HUDEP-2 (cell line): ENCODE data around the gene CSF2RB.

ENCODE experiments used
- DNase-seq, 76 experiments: peaks; one replicate each; lab custom pipeline; 2025; ENCODE audit not compliant: unreplicated experiment in 76 of 76; lab: John Stamatoyannopoulos, UW

CSF2RB gene

DNA sequence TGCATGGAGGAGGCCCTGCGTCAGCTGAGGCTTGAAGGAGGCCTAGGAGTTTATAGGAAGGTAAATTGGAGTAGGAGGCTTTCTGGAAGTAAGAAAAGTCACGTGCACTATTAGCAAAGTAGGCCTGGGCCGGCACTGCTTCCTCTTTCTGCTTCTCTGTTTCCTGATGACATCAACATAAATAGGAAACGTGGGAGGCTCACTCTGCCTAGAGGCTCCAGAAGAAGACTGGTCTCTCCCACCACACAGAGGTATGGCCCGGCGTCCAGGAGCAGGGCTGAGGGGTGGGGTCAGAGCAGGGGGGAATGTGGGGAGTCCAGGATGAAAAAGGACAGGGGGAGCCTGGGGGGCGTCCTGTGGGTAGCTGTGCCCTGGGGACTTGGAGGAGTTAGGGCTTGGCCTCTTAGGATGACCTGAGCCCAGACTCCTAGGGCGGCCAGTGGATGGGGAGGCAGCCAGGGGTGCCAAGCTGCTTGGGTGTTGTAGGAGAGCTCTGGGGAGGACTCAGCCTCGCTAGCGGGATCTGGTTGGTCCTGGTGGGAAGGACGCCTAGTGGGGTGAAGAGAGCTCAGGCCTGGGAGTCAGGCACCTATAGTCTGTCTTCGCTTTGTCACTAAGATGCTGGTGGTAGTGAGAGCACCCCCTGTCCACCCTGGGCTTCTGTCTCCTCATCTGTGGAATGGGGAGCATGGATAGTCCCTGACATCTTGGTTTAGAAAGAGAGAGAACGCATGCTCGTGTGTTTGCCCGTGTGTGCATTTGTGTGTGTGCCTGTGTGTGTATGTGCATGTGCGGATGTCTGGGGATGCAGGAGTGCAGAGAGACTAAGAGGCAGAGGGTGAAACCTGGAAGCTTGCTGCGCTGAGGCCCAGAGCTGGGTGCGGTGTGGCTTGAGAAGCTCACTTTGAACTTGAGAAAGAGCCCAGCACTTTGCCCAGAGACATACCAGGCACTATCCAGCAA is at the start of gene CSF2RB:
Gene CSF2RB (plus strand): TSS at position 202 of the 963 bp plus-strand sequence. CDS start 8,580 bp downstream, outside the sequence.
- DNase-seq: peak in 63 of 76 experiments; percentile 9 to 75 (median 45)

DNA sequence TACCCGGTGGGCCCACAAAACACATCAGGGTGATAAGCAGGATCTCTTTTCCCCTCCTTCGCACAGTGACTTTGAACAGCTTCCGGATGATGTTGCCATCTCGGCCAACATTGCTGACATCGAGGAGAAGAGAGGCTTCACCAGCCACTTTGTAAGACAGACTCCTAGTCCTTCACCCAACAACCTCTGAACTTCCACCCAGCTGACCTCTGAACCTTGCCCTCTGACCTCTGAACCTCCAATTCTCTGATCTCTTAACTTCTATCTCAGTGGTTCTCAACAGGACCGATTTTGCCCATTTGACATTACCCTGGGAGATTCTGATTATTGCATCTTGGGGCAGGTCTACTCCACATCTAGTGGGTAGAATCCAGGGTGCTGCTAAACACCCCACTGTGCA is 49.4 kb upstream of the CSF2RB start:
- DNase-seq: no peak

DNA sequence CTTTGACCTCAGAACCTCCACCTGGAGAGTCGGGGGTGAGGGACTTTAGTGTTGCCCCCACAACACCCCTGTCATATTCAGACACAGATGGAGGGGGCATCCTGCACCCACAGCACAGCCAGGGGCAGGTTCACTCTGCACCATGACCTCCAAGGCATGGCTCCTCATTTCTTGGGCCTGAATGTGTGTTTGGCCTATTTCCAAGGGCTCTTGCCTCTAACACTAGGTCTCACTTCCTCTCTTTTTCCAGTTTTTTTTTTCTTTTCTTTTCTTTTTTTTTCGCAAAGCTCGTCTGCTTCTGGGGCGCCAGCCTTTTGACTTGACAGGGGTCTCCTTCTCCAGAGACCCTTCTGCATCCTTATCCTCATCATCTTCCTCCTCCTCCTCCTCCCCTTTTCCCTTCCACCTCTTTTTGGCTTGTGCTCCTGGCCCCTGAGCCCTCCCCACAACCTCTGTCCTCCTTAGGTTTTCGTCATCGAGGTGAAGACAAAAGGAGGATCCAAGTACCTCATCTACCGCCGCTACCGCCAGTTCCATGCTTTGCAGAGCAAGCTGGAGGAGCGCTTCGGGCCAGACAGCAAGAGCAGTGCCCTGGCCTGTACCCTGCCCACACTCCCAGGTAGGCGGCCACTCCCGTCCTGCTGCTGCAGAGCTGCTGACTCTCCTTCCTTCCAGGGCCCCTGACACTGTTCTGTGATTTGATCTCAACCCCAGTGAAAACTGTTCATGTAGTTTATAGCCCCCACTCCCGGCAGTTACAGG is 48.8 kb upstream of the CSF2RB start:
- DNase-seq: no peak

DNA sequence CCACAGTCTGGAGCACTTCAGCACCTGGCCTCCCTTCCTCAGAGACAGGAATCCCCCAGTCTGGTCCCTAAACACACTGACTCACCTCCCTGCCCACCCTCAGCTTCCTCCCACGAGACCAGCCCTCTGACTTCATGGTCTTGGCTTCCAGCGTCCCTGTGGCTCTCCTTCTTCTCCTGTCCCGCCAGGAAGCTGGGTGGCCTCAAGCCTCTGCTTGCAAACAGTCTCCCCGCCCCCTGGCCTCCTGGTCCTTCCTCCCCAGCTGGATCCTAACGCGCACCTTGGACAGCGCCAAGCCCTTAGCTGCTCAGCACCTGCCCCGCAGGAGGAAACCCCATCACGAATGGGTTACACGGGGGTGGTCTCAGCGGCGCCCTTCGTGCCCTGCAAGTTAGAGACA is 48.1 kb upstream of the CSF2RB start:
- DNase-seq: no peak

DNA sequence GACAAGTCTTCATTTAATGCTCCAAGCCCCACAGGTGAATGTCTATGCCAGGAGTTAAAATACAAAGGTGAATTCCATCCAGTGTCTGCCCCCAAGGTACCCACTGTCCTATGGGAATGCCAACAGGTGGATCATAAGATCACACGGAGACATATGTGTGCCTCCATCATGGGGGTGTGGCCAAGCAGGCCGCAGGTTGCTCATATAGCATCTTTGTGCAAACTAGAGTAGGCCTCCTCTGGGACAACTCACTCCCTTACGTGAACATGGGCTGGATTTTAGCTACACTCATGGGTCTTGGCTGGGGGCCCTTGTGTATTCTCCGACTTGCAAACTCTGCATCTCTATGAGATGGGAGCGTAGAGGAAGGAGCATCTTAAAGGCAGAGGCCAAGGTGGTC is 45.7 kb upstream of the CSF2RB start:
- no peak for DNase-seq

DNA sequence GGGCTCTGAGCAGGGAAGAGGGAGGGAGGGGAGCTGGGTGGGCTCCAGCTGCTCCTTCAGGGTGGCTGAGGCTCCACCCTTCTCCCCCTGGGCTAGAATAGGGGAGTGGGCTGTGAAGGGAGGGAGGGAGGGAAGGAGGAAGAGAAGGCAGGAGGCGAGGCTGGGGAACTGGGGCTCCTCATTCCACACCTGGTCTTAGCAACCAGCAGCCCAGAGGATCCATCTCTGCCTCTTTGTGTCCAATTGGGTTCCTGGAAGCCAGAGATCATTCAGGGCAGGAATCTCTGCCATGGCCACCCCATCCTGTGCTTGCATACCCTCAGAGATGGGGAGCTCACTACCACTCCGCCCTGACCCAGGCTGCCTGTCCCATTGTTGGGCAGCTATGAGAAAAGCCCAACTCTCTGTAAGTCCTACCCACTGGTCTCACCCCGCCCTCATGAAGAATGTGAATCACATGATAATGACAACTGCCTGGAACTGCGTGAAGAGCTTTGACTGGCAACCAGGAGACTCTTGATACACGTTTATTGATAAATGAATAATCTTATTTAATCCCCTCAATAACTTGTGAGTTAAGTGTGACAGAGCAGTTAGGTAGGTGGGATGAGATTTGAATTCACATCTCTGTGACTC is 44.8 kb upstream of the CSF2RB start:
- peak in 30 of 76 experiments; percentile 4 to 61 (median 20) for DNase-seq

DNA sequence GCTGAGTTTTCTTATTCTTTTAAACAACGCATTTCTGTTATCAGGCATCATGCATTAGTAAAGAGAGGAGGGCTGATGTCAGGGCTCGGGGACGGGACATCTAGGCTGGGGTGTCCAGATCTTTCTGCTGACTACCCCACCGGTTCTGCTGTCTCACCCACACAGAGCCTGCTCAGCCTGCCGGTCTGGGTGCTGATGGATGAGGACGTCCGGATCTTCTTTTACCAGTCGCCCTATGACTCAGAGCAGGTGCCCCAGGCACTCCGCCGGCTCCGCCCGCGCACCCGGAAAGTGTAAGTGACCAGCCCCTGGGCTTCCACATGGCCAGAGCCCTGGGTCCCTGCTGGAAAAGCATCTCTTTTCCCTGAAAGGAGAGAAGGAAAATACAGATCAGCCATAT is 43.2 kb upstream of the CSF2RB start:
- DNase-seq: no peak

DNA sequence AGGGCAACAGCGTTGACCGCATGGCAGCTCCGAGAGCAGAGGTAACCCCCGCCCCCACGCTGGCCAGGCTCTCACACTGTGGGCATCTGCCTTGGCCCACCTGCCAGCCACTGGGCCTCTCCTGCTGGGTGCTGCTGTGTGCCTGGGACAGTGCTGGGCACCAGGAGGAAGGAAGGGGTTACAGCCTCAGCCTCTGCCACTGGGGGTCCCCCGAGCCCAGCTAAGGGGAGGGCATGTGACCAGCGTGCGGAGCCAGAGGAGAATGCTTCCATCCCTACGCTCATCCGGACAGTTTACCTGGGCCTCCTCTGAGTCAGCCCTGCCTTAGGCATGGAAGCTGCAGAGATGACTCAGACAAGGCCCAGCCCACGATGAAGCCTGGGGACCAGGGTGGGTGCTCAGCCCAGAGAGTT is 41.8 kb upstream of the CSF2RB start:
- no peak for DNase-seq

DNA sequence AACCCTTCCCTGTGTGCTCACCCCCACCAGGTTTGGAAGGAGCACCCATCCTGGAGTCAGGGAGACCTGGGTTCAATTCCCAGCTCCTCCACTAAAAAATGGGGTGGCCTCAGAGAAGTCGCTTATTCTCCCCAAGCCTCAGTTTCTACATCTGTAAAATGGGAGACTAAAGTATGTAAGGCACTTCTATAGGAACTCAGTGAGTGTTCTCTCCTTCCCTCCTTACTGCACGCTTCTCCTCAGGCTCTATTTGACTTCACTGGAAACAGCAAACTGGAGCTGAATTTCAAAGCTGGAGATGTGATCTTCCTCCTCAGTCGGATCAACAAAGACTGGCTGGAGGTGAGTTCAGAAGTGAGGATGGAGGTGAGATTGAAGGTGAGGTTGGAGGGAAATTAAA is 41.3 kb upstream of the CSF2RB start:
- no peak for DNase-seq

DNA sequence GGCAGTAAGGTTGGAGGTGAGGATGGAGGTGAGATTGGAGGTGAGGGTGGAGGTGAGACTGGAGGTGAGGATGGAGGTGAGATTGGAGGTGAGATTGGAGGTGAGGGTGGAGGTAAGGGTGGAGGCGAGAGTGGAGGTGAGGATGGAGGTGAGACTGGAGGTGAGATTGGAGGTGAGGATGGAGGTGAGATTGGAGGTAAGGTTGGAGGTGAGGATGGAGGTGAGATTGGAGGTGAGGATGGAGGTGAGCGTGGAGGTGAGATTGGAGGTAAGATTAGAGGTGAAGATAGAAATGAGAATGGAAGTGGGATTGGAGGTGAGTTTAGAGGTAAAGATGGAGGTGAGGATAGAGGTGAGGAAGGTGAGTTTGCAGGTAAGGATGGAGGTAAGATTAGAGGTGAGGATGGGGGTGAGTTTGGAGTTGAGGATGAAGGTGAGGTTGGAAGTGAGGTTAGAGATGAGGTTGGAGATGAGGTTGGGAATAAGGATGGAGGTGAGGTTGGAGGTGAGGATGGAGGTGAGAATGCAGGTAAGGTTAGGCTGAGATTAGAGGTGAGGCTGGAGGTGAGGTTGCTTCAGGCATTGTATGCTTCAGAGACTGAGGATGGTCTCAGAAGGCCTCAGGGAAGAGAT is 40.4 kb upstream of the CSF2RB start:
- no peak for DNase-seq

DNA sequence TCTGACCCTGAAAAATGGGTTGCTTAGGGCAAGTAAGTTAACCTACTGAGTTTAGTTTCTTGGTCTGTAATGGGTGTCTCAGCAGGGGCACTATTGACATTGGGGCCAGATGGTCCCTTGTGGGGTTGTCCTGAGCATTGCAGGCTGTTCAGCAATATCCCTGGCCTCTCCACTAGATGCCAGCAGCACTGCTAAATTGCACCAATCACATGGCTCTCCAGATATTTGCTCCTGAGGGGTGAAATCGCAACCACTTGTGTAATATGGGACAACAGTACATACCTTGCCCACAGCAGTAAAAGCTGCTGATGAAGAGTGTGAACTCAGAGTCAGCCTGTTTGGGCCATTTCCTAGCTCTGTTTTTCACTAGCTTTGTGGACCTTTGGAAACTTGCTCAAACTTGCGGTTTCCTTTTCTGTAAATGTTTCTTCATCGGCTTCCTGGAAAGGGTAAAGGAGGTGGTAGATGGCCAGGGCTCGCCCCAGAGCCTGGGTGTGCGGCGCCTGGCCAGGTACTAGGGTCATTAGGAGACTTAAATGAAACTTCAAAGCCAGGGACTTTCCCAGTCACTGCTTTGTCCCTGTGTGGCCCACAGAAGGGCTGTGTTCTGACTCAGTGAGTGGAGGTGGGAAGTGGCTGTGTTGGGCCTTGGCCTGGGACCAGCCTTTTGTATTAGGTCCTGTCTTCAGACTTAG is 39.7 kb upstream of the CSF2RB start:
- DNase-seq: peak in 69 of 76 experiments; percentile 8 to 82 (median 49)

DNA sequence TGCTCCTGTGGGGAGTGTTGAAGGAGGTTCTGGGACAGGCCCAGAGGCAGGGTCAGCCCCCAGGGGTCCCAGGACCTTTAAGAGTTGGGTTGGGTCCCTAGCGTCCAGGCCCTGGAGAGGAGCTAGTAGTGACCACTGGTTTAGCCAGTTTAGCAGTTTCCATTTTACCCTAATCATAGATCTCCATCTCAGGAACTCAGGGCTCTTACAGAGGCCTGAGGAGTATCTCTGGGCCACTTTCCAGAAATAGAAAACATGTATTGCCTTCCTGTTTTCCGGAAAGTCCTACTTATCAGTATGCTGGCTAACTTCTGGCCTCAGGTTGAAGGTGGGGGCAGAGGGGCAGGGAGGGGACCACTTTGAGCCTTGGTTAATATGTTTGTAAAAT is 39.1 kb upstream of the CSF2RB start:
- no peak for DNase-seq

DNA sequence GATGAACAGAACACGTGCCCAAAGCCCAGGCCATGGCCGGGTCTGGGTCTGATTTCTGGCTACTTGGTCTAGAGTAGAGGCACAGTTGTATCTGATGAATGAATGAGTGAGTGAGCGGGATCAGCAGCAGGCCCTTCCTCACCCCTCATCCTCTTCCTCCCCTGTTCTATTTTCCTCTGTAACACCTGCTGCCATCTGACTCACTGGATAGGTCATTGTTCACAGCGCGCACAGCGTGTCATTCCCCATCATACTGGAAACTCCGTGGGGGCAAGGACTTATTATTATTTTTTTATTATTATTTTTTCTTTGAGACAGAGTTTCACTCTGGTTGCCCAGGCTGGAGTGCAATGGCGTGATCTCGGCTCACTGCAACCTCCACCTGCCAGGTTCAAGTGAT is 38.7 kb upstream of the CSF2RB start:
- no peak for DNase-seq

DNA sequence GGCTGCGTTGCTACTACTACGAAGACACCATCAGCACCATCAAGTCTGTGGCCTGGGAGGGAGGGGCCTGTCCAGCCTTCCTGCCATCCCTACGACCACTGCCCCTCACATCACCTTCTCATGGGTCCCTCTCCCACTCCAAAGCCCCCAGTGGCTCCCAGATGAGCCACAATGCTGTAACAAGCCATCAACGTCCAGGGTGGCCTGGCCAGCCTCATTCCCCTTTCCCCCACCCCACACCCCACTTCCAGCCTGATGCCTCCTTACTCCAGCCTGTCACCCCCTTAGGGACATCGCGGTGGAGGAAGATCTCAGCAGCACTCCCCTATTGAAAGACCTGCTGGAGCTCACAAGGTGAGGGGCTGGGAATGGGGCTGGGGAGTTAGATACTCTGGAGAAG is 37.7 kb upstream of the CSF2RB start:
- DNase-seq: no peak

DNA sequence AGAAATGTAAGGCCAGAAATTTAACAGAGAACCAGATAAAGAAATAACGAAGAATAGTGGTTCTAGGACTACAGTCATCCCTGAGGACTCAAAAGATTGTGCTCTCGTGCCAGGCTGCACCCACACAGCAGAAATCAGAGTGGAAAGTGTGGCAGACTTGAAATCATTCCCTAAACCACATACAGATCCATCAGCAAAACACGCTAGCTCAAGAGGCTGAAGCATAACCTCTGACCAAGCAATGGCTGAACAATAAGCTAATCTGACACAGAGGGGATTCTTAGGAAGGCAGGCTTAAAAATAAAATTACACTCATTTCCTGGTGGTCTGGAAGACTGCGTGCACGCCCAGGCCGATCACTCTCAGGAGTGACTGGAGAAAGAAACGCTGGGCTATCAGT is 33.7 kb upstream of the CSF2RB start:
- DNase-seq: no peak

DNA sequence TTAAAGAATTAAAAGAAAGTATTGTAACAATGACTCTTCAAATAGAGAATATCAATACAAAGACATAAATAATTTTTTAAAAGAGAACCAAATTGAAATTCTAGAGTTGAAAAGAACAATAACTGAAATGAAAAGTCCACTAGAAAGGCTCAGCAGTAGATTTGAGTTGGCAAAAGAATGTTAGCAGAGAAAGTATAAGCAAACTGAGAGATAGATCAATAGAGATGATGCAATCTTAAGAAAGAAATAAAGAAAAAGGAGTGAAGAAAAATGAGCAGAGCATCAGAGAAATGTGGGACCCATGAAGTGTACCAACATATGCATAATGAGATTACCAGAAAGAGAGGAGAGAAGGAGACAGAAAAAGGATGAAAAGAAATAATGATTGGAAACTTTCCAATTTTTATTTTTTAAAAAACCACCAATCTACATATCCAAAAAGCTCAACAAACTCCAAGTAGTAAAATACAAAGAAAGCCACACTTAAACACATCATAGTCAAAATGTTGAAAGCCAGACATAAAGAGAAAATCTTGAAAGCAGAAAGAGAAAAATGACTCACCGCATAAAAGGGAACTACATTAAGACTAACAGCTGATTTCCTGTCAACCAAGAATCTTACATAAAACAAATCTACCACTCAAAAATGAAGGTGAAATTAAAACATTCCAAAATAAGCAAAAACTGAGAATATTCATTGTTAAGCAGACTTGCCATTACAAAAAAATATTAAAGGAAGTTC is 31.8 kb upstream of the CSF2RB start:
- DNase-seq: no peak

DNA sequence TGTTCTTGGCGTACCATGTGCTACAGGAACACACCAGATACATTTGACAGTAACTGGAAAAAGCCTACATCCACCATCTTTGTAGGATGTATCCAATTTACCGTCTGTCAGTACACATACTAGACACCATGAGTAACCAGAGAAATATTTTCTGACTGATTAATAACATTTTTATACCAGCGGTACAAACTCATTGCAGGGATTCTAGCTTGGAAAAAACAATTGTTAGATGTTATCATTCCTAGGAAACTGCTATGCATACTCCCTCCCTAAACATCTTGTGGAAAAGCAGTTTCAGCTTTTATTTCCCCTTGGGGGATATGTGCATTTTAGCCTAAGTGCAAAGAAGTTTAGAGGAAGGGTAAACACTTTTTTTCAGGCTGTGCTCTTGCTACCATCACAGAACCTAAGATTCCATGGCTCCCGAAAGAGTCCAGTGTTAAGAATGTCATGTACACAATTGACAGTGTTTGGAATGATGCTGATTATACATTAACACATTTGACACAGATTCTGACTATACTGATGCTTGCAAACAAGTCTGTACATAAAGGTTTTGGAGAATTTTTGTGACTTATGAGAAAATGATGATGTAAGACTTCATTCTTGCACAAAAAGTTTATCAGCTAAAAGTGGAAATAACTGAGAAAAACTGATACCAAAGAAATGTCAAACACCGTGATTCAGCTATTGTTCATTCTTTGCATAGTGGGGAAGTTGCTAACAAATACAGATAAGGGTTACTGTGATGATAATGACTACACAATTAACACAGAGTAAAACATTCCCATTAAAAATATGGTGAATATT is 28.9 kb upstream of the CSF2RB start:
- DNase-seq: no peak

DNA sequence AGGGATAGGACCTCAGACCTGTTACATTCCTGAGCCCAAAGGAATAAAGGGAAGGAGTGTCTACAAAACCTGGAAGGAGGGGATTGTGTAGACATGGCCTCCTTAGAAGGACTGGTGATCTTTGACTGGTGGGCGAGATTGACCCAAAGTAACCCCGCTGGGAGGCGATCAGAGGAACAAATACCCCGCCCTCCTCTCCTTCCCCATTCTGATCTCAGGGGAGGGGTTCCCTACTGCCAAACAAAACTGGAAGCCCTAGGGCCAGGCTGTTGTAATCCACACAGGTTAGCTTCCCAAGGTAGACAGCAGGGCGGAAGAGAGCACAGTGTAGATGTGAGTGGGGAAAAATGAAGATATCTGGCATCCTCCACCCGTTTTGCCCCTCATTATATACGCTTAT is 28.0 kb upstream of the CSF2RB start:
- DNase-seq: peak in 12 of 76 experiments; percentile 9 to 34 (median 13)

DNA sequence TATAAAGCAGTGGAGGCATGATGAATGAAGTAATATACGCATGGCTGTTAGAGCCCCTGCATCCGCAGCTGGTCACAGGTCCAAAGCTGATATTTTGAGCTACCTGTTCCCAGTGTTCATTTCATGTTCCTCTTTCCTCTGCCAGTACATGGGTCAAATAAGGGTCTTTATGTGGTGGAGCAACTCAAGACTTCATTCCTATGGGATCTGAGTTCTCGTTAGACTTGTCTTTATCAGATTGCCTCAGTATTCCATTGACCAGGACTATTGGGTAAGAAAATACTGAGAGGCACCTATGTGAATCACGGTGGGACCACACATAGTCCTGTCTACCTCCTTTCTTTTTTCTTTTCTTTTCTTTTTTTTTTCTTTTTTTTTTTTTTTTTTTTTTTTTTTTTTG is 27.4 kb upstream of the CSF2RB start:
- no peak for DNase-seq
